ENCODE results near the gene KCNMB4. TPM values are rescaled to one million over a fixed set of nuclear protein-coding genes. Genes with fewer than 3 reads are reported as not detected.

Gene KCNMB4
- total and polyA plus RNA-seq, 2 of the 4 experiments (the other 2 are of a cell fraction), result 0.90 to 1.1 TPM

- dilution Hi-C loops (cut with HindIII; ENCODE audit: low sequenced_read_pairs, unreplicated experiment) (no loop called here), intact Hi-C loops (cut with micrococcal nuclease) (no loop called here), in situ Hi-C loops (cut with MboI; ENCODE audit: low sequenced_read_pairs) (no loop called here)
- no peak overlapping the region for H3K4ac ChIP-seq (ENCODE audit: low read depth, low read length)
- no peaks in the 10 kb centered on the region for H3K4me1 ChIP-seq (ENCODE audit: control insufficient read depth, insufficient read depth, low read length)
- no peak overlapping the region for H3K4me3 ChIP-seq (ENCODE audit: insufficient read depth, low read depth, low read length)
- no peak overlapping the region for H4K8ac ChIP-seq (ENCODE audit: low read depth in 2 of 2, low read length in 2 of 2)
- H2BK120ac ChIP-seq (ENCODE audit: low read depth, low read length), result no peak overlapping the region
- no TSS peak for BruUV-seq (replicated peaks)
- no peak for DNase-seq
- H2AK9ac ChIP-seq (replicated peaks; ENCODE audit: low read depth, low read length, poor library complexity), result no peak overlapping the region
- H4K5ac ChIP-seq (ENCODE audit: low read depth, low read length), result no peak overlapping the region
- ChIA-PET CTCF (no interaction called here), POLR2A (ENCODE audit: unreplicated experiment) (no interaction called here)
- no peak overlapping the region for H3K4me2 ChIP-seq (ENCODE audit: low read depth, low read length)
- no peaks in the 10 kb centered on the region for H3K36me3 ChIP-seq (ENCODE audit: control insufficient read depth, insufficient read depth, low read length)
- H3K79me1 ChIP-seq (ENCODE audit: low read depth in 1 of 2, low read length in 2 of 2), result no peaks in the 10 kb centered on the region
- no peaks in the 10 kb centered on the region for H3K9me3 ChIP-seq (ENCODE audit: control insufficient read depth, insufficient read depth, low read length)
- no peak overlapping the region for H2BK15ac ChIP-seq (ENCODE audit: low read depth, low read length)
- H3K9me1 ChIP-seq (ENCODE audit: insufficient read depth, low read length), result no peaks in the 10 kb centered on the region
- WGBS, 2 experiments (ENCODE audit: extremely low coverage in 2 of 2, insufficient read length in 1 of 2), result no CpG with 5 or more reads among the region's 8 CpGs
- H3K23ac ChIP-seq (ENCODE audit: low read depth, low read length), result no peak overlapping the region
- H3K56ac ChIP-seq (ENCODE audit: extremely low read depth, insufficient read depth, low read length), result no peak overlapping the region
- H3K27me3 ChIP-seq (ENCODE audit: control insufficient read depth, insufficient read depth, low read length), result no peaks in the 10 kb centered on the region
- no peak overlapping the region for H3K9ac ChIP-seq (ENCODE audit: low read depth, low read length)
- no peak overlapping the region for H3K18ac ChIP-seq (ENCODE audit: low read depth, low read length)
- H2AFZ ChIP-seq (replicated peaks; ENCODE audit: low read length, poor library complexity), result no peak overlapping the region
- TF ChIP-seq BHLHE40 (IDR thresholded peaks at IDR 0.05; ENCODE audit: low read depth, low read length) (no peak), ELK1 (IDR thresholded peaks at IDR 0.05; ENCODE audit: borderline replicate concordance, low read depth, low read length) (no peak), RAD21 (IDR thresholded peaks at IDR 0.05; ENCODE audit: low read length) (no peak), USF2 (IDR thresholded peaks at IDR 0.05; ENCODE audit: low read depth, low read length) (no peak), MAFK (IDR thresholded peaks at IDR 0.05; ENCODE audit: low read depth, low read length) (no peak), MAZ (IDR thresholded peaks at IDR 0.05; ENCODE audit: borderline replicate concordance, low read depth, low read length) (no peak), POLR2A (IDR thresholded peaks at IDR 0.05; ENCODE audit: low read depth, low read length) (no peak), CTCF (conservative IDR thresholded peaks at IDR 0.05; ENCODE audit: low read depth, low read length) (no peak), RCOR1 (IDR thresholded peaks at IDR 0.05; ENCODE audit: insufficient replicate concordance, low read length) (no peak), CHD1 (IDR thresholded peaks at IDR 0.05; ENCODE audit: low read depth, low read length) (no peak), MXI1 (IDR thresholded peaks at IDR 0.05; ENCODE audit: borderline replicate concordance, low read depth, low read length) (no peak), FOS (IDR thresholded peaks at IDR 0.05; ENCODE audit: low read depth, low read length) (no peak), RFX5 (IDR thresholded peaks at IDR 0.05; ENCODE audit: low read depth, low read length) (no peak)
- no peak overlapping the region for H2AK5ac ChIP-seq (ENCODE audit: low read depth, low read length)
- no peak overlapping the region for H2BK5ac ChIP-seq (ENCODE audit: low read depth, low read length, poor library complexity, severe bottlenecking)
- no peaks in the 10 kb centered on the region for H4K20me1 ChIP-seq (ENCODE audit: insufficient read depth, low read length)
- H3K27ac ChIP-seq (ENCODE audit: insufficient read depth, low read length), result no peak overlapping the region
- H4K91ac ChIP-seq (ENCODE audit: insufficient read depth, low read depth, low read length), result no peak overlapping the region
- ATAC-seq (ENCODE audit: low read depth), result no peak
- no peak overlapping the region for H2BK20ac ChIP-seq (ENCODE audit: low read depth, low read length)
- no peak overlapping the region for H3K14ac ChIP-seq (replicated peaks; ENCODE audit: low read depth, low read length)
Observed at GRCh38 chr12:70422631-70423030, 56.5 kb downstream of the KCNMB4 start.
